GM12878 (cell line): Measurements from ENCODE around the gene ASPDH. TPM values are rescaled to one million over a fixed set of nuclear protein-coding genes. Genes with fewer than 3 reads are reported as not detected.

Experiments
- ATAC-seq: fragments of 200-7000 bp; cut with Tn5 transposase; 3 replicates; pipeline ENCODE4 v1.9.1; 2020; ENCODE audit warnings: mild to moderate bottlenecking, moderate library complexity
- BruUV-seq: library from RNA; stranded (reverse); fragments of 400-500 nt; replicated peaks from 2 replicates; lab custom pipeline; 2021; lab: Mats Ljungman, UMichigan
- CTCF ChIA-PET: fragments of 300-600 bp; sonication (Branson Sonifier 250); formaldehyde crosslinking; extraction: SDS; loops from one replicate; lab custom pipeline; 2021; ENCODE audit warnings: inconsistent platforms; lab: Yijun Ruan, JAX
- POLR2A ChIA-PET: fragments of 350-600 bp; formaldehyde crosslinking; extraction: SDS; loops from one replicate; lab custom pipeline; 2021; ENCODE audit warnings: inconsistent platforms; lab: Charles Lee
- RAD21 ChIA-PET: fragments of 300-600 bp; sonication (Branson Sonifier 250); formaldehyde crosslinking; loops from one replicate; lab custom pipeline; 2023; ENCODE audit warnings: antibody characterized with exemption; ENCODE audit not compliant: unreplicated experiment; lab: Charles Lee
- SMC1A ChIA-PET: fragments of 300-600 bp; sonication (Branson Sonifier 250); formaldehyde crosslinking; loops from one replicate; lab custom pipeline; 2023; ENCODE audit not compliant: unreplicated experiment, uncharacterized antibody; lab: Charles Lee
- DNase-seq: peaks from one replicate; pipeline ENCODE4 v3.0.0-alpha.2; 2011; ENCODE audit warnings: low read depth, low spot score
- FAIRE-seq: peaks from 3 replicates; lab custom pipeline; 2011; peaks lifted over from hg19 to GRCh38; lab: Jason Lieb, UNC
- H2AFZ ChIP-seq: 2 replicates; pipeline ENCODE4 v1.6.0; 2011; ENCODE audit warnings: low read depth, low read length, control low read depth; ENCODE audit not compliant: control insufficient read depth
- H3K27ac ChIP-seq: 2 replicates; pipeline ENCODE4 v1.5.1; 2011; ENCODE audit warnings: control low read depth; ENCODE audit not compliant: control insufficient read depth, insufficient read depth
- H3K27me3 ChIP-seq, 2 experiments: replicated peaks in 1 of 2; 2 replicates each; pipeline versions ENCODE4 v1.6.0 to v1.6.1; 2011; ENCODE audit warnings: low read length in 1 of 2; ENCODE audit not compliant: control insufficient read depth in 2 of 2, insufficient read depth in 2 of 2
- H3K36me3 ChIP-seq, 2 experiments: 2 replicates each; pipeline ENCODE4 v1.5.1; 2011; ENCODE audit warnings: low read length in 1 of 2; ENCODE audit not compliant: control insufficient read depth in 2 of 2, insufficient read depth in 2 of 2
- H3K4me1 ChIP-seq: 2 replicates; pipeline ENCODE4 v1.6.1; 2011; ENCODE audit warnings: mild to moderate bottlenecking, low read length, moderate library complexity, mixed read lengths; ENCODE audit not compliant: control insufficient read depth, insufficient read depth
- H3K4me2 ChIP-seq: 2 replicates; pipeline ENCODE4 v1.6.0; 2011; ENCODE audit warnings: control low read depth; ENCODE audit not compliant: control insufficient read depth, insufficient read depth
- H3K4me3 ChIP-seq: fragments of 200-600 bp; sonication (generic); 2 replicates; pipeline ENCODE4 v1.5.1; 2016
- H3K79me2 ChIP-seq: 2 replicates; pipeline ENCODE4 v1.6.0; 2011; ENCODE audit warnings: low read length; ENCODE audit not compliant: control insufficient read depth, insufficient read depth
- H3K9ac ChIP-seq: 2 replicates; pipeline ENCODE4 v1.8.0; 2011; ENCODE audit warnings: low read length, control low read depth, mixed read lengths; ENCODE audit not compliant: control insufficient read depth, insufficient read depth
- H3K9me3 ChIP-seq: replicated peaks from 3 replicates; pipeline ENCODE4 v1.5.1; 2011; ENCODE audit warnings: mild to moderate bottlenecking, low read length; ENCODE audit not compliant: control insufficient read depth, insufficient read depth
- H4K20me1 ChIP-seq: 2 replicates; pipeline ENCODE4 v1.6.0; 2011; ENCODE audit not compliant: control insufficient read depth, insufficient read depth
- JUND ChIP-seq: IDR thresholded peaks from 2 replicates; pipeline ENCODE4 v1.6.1; 2012; ENCODE audit warnings: low read depth, mild to moderate bottlenecking, low read length, improper control_type of control experiment, moderate library complexity
- NFYA ChIP-seq: IDR thresholded peaks from 2 replicates; pipeline ENCODE4 v1.6.1; 2011; ENCODE audit warnings: low read depth, mild to moderate bottlenecking, low read length, improper control_type of control experiment, borderline replicate concordance
- TCF12 ChIP-seq: IDR thresholded peaks from 2 replicates; pipeline ENCODE4 v1.6.1; 2011; ENCODE audit warnings: low read depth, mild to moderate bottlenecking, low read length
- TCF3 ChIP-seq: IDR thresholded peaks from 2 replicates; pipeline ENCODE4 v1.6.1; 2012; ENCODE audit warnings: low read depth, mild to moderate bottlenecking, low read length, borderline replicate concordance; ENCODE audit not compliant: insufficient read depth
- WGBS: methylation state at CpG from one replicate; pipeline ENCODE4 v1.1.6; 2016; ENCODE audit warnings: low lambda C conversion rate; ENCODE audit not compliant: insufficient replicate concordance, insufficient coverage; ENCODE audit errors: missing lambda C conversion rate; 5-methylcytosine and 5-hydroxymethylcytosine counted together
- in situ Hi-C: fragments of 300-500 bp; cut with MboI; formaldehyde crosslinking; loops from 9 replicates; pipeline ENCODE4 v1.14.3; 2018; ENCODE audit warnings: mixed read lengths
- intact Hi-C: fragments of 100-400 bp; cut with micrococcal nuclease; formaldehyde crosslinking; loops from one replicate; pipeline ENCODE4 v1.14.2; 2022; ENCODE audit not compliant: unreplicated experiment
- polyA plus RNA-seq, 11 experiments: library from polyadenylated mRNA; depleted of rRNA in 4 of 11; unstranded in 6 of 11; stranded (reverse) in 5 of 11; fragments of >200 nt; fragmentation: Nextera tagmentation in 4 of 11; fragmentation: Illumina TruSeq in 1 of 11; extraction: Ambion mirVana in 4 of 11; extraction: Trizol in 1 of 11; gene quantifications; 1 replicate in 1 of 11; 2 replicates in 10 of 11; pipeline versions ENCODE4 v1.2.1 to v1.2.3, GENCODE V29; 2011 to 2016; ENCODE audit warnings: inconsistent platforms in 2 of 11, missing spikeins in 2 of 11, low read depth in 1 of 11
- total RNA-seq, 4 experiments: library from RNA; depleted of rRNA in 3 of 4; stranded (reverse); fragments of >200 nt in 3 of 4; fragmentation: Illumina TruSeq in 1 of 4; extraction: Trizol in 1 of 4; gene quantifications; 2 replicates each; pipeline versions ENCODE4 v1.2.1 to v1.2.3, GENCODE V29; 2013 to 2021
- TF ChIP-seq, protein P1 (sequence below): fragments of 450-650 bp; conservative IDR thresholded peaks from 2 replicates; pipeline ENCODE4 v1.6.1; 2017; ENCODE audit warnings: mild to moderate bottlenecking, moderate library complexity

ASPDH gene
- total and polyA plus RNA-seq, 10 of the 15 experiments (the other 5 are each of a cell fraction or from before 2014, with no cell fraction given): not detected

GRCh38 chr19:50465986-50466705, 47.6 kb downstream of the ASPDH start:
- no peak for FAIRE-seq

More at GRCh38 chr19:50465986-50466705, 47.6 kb downstream of the ASPDH start:
- Histone ChIP-seq H4K20me1 (no peaks in the 10 kb centered on the region), H2AFZ (no peak overlapping the region)
- RAD21 ChIA-PET: no interaction called here
- TF ChIP-seq TCF3: no peak
- no peak for TF ChIP-seq TCF12
- TF ChIP-seq NFYA: no peak
- no peak for TF ChIP-seq JUND
- TF ChIP-seq, protein P1, sequence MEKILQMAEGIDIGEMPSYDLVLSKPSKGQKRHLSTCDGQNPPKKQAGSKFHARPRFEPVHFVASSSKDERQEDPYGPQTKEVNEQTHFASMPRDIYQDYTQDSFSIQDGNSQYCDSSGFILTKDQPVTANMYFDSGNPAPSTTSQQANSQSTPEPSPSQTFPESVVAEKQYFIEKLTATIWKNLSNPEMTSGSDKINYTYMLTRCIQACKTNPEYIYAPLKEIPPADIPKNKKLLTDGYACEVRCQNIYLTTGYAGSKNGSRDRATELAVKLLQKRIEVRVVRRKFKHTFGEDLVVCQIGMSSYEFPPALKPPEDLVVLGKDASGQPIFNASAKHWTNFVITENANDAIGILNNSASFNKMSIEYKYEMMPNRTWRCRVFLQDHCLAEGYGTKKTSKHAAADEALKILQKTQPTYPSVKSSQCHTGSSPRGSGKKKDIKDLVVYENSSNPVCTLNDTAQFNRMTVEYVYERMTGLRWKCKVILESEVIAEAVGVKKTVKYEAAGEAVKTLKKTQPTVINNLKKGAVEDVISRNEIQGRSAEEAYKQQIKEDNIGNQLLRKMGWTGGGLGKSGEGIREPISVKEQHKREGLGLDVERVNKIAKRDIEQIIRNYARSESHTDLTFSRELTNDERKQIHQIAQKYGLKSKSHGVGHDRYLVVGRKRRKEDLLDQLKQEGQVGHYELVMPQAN: no peak
- TF ChIP-seq, all 136 proteins: peak for 0
- intact Hi-C loops: no loop called here
- POLR2A ChIA-PET: interaction anchor here (0.6 to 1.0 kb wide), 2 partner anchors 109 to 309 kb away, joined by 3 to 8 read pairs; no protein-coding TSS in a partner anchor
- Histone ChIP-seq H3K79me2 (no peaks in the 10 kb centered on the region), H3K4me2 (no peak overlapping the region), H3K27ac (no peak overlapping the region), H3K4me1 (peaks cover 4% of the 10 kb centered on the region), H3K9ac (no peak overlapping the region), H3K4me3 (no peak overlapping the region), H3K36me3 (no peaks in the 10 kb centered on the region), H3K9me3 (no peaks in the 10 kb centered on the region), H3K27me3 (no peaks in the 10 kb centered on the region)
- no TSS peak for BruUV-seq
- DNase-seq (no peak), ATAC-seq (no peak)
- CTCF ChIA-PET: interaction anchor here (0.6 to 1.5 kb wide), 4 partner anchors 51 to 471 kb away, joined by 3 to 6 read pairs (median 4); no protein-coding TSS in a partner anchor
- WGBS: 44% methylated on average over 29 of the region's 29 CpGs
- SMC1A ChIA-PET: interaction anchor here (0.9 kb wide), 1 partner anchor 109 kb away, joined by 3 read pairs; no protein-coding TSS in a partner anchor
- in situ Hi-C loops: no loop called here
